OCI-LY7 (cell line): ENCODE data around the gene ATP1A3. TPM values are rescaled to one million over a fixed set of nuclear protein-coding genes. Genes with fewer than 3 reads are reported as not detected.

Experiments
- BruUV-seq: library from RNA; stranded (reverse); fragments of 400-500 nt; replicated peaks from 2 replicates; lab custom pipeline; 2021; lab: Mats Ljungman, UMichigan
- CTCF ChIA-PET: fragments of 300-600 bp; sonication (Branson Sonifier 250); formaldehyde crosslinking; loops from one replicate; lab custom pipeline; 2022; ENCODE audit warnings: antibody characterized with exemption; ENCODE audit not compliant: unreplicated experiment; lab: Charles Lee
- POLR2A ChIA-PET: fragments of 300-600 bp; sonication (Branson Sonifier 250); formaldehyde crosslinking; loops from one replicate; lab custom pipeline; 2022; ENCODE audit warnings: antibody characterized with exemption; lab: Charles Lee
- DNase-seq: peaks from one replicate; pipeline ENCODE4 v3.0.0-alpha.2; 2015; ENCODE audit warnings: low spot score
- H2AFZ ChIP-seq: fragments of 200-600 bp; sonication (generic), shearing (Covaris generic); 2 replicates; pipeline ENCODE4 v1.6.1; 2014; ENCODE audit warnings: mild to moderate bottlenecking, antibody characterized with exemption, low read length, moderate library complexity
- H3K27ac ChIP-seq: fragments of 200-600 bp; sonication (generic); 2 replicates; pipeline ENCODE4 v1.5.1; 2014; ENCODE audit warnings: mixed run types, low read depth, mild to moderate bottlenecking, moderate library complexity, low read length, inconsistent platforms; ENCODE audit not compliant: poor library complexity, severe bottlenecking
- H3K36me3 ChIP-seq: fragments of 200-600 bp; sonication (generic); 2 replicates; pipeline ENCODE4 v1.6.1; 2014; ENCODE audit warnings: mild to moderate bottlenecking, antibody characterized with exemption, low read length, moderate library complexity, mixed read lengths; ENCODE audit not compliant: insufficient read depth
- H3K4me1 ChIP-seq: fragments of 200-600 bp; sonication (generic); 2 replicates; pipeline ENCODE4 v1.5.1; 2014; ENCODE audit warnings: mild to moderate bottlenecking, low read length; ENCODE audit not compliant: insufficient read depth, poor library complexity, severe bottlenecking
- H3K4me2 ChIP-seq: fragments of 200-600 bp; sonication (generic); 2 replicates; pipeline ENCODE4 v1.6.1; 2014; ENCODE audit warnings: mild to moderate bottlenecking, low read length
- H3K4me3 ChIP-seq: fragments of 200-600 bp; sonication (generic); 2 replicates; pipeline ENCODE4 v1.5.1; 2014; ENCODE audit warnings: mild to moderate bottlenecking, low read depth, low read length; ENCODE audit not compliant: poor library complexity, severe bottlenecking
- H3K79me2 ChIP-seq: fragments of 200-600 bp; sonication (generic); 2 replicates; pipeline ENCODE4 v1.6.1; 2016; ENCODE audit warnings: low read depth, mild to moderate bottlenecking, low read length, moderate library complexity, mixed read lengths; ENCODE audit not compliant: insufficient read depth
- H3K9me2 ChIP-seq: fragments of 200-600 bp; sonication (generic); 2 replicates; pipeline ENCODE4 v1.6.1; 2016; ENCODE audit warnings: mild to moderate bottlenecking, low read length, mixed read lengths; ENCODE audit not compliant: insufficient read depth
- H3K9me3 ChIP-seq: fragments of 200-600 bp; sonication (generic); 2 replicates; pipeline ENCODE4 v1.6.1; 2014; ENCODE audit warnings: mild to moderate bottlenecking, mixed run types, low read length, mixed read lengths
- H4K20me1 ChIP-seq: fragments of 200-600 bp; sonication (generic); 2 replicates; pipeline ENCODE4 v1.6.1; 2014; ENCODE audit warnings: mild to moderate bottlenecking, antibody characterized with exemption, low read length, moderate library complexity, mixed read lengths; ENCODE audit not compliant: insufficient read depth
- EZH2phosphoT487 ChIP-seq: fragments of 200-600 bp; sonication (generic); IDR thresholded peaks from 2 replicates; pipeline ENCODE4 v1.6.1; 2018; ENCODE audit warnings: low read depth, borderline replicate concordance, mild to moderate bottlenecking, mixed run types, antibody characterized with exemption, low read length, moderate library complexity, mixed read lengths
- intact Hi-C: fragments of 100-400 bp; cut with micrococcal nuclease; formaldehyde crosslinking; loops from one replicate; pipeline ENCODE4 v1.10.0; 2022; ENCODE audit not compliant: unreplicated experiment
- total RNA-seq, 2 experiments: library from RNA; depleted of rRNA in 1 of 2; stranded (reverse); fragments of >200 nt in 1 of 2; shearing (Covaris generic) in 1 of 2; gene quantifications; 2 replicates each; pipeline ENCODE4 v1.2.3, GENCODE V29; 2014 to 2022
- TF ChIP-seq, protein P1 (sequence below): fragments of 200-600 bp; sonication (generic); conservative IDR thresholded peaks from 2 replicates; pipeline ENCODE4 v1.5.1; 2014; ENCODE audit warnings: mild to moderate bottlenecking, antibody characterized with exemption, low read length, moderate library complexity, mixed read lengths

The ATP1A3 gene
- total RNA-seq, 2 experiments from 2014 or later: 9.3 to 33.0 TPM

DNA sequence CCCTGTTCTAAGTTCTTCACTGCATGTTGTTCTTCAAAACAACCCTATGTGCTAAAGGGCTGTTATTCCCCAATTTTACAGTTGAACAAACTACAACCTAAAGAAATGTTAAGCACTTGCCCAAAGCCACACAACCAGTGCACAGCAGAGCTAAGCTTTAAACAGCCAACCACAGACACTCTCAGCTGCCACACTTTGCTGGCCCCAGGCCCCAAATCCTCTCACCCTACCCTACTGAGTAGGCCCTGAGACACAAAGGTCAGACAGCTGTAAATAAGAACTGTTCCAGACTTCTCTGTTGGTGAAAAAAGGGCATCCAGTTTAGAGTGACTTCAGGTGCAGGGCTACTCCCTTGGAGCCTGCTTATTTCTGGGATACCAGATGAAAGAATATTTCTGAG, 46.0 kb upstream of the ATP1A3 start:
- Histone ChIP-seq H3K4me1 (no peaks in the 10 kb centered on the region), H3K4me2 (no peak overlapping the region), H3K9me3 (no peaks in the 10 kb centered on the region), H3K4me3 (no peak overlapping the region), H3K27ac (no peak overlapping the region), H3K79me2 (no peaks in the 10 kb centered on the region), H4K20me1 (no peaks in the 10 kb centered on the region), H3K36me3 (no peaks in the 10 kb centered on the region), H3K9me2 (no peaks in the 10 kb centered on the region), H2AFZ (no peak overlapping the region)
- POLR2A ChIA-PET: no interaction called here
- TF ChIP-seq, protein P1, sequence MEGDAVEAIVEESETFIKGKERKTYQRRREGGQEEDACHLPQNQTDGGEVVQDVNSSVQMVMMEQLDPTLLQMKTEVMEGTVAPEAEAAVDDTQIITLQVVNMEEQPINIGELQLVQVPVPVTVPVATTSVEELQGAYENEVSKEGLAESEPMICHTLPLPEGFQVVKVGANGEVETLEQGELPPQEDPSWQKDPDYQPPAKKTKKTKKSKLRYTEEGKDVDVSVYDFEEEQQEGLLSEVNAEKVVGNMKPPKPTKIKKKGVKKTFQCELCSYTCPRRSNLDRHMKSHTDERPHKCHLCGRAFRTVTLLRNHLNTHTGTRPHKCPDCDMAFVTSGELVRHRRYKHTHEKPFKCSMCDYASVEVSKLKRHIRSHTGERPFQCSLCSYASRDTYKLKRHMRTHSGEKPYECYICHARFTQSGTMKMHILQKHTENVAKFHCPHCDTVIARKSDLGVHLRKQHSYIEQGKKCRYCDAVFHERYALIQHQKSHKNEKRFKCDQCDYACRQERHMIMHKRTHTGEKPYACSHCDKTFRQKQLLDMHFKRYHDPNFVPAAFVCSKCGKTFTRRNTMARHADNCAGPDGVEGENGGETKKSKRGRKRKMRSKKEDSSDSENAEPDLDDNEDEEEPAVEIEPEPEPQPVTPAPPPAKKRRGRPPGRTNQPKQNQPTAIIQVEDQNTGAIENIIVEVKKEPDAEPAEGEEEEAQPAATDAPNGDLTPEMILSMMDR: no peak
- TF ChIP-seq EZH2phosphoT487: no peak
- BruUV-seq: no TSS peak
- DNase-seq: no peak
- CTCF ChIA-PET: no interaction called here
- intact Hi-C loops: no loop called here

GRCh38 chr19:42038666-42039065, 44.6 kb upstream of the ATP1A3 start:
- BruUV-seq: no TSS peak
- H3K4me1 ChIP-seq: peaks cover 4% of the 10 kb centered on the region
- H3K9me3 ChIP-seq: no peaks in the 10 kb centered on the region
- H4K20me1 ChIP-seq: no peaks in the 10 kb centered on the region
- no peak overlapping the region for H3K27ac ChIP-seq
- H2AFZ ChIP-seq: no peak overlapping the region
- H3K79me2 ChIP-seq: no peaks in the 10 kb centered on the region
- no peak overlapping the region for H3K4me3 ChIP-seq
- H3K4me2 ChIP-seq: no peak overlapping the region
- CTCF ChIA-PET: no interaction called here
- H3K36me3 ChIP-seq: no peaks in the 10 kb centered on the region
- no peak for DNase-seq
- no peak for TF ChIP-seq EZH2phosphoT487
- TF ChIP-seq, protein P1: no peak
- POLR2A ChIA-PET: no interaction called here
- no peaks in the 10 kb centered on the region for H3K9me2 ChIP-seq
- intact Hi-C loops: no loop called here

DNA sequence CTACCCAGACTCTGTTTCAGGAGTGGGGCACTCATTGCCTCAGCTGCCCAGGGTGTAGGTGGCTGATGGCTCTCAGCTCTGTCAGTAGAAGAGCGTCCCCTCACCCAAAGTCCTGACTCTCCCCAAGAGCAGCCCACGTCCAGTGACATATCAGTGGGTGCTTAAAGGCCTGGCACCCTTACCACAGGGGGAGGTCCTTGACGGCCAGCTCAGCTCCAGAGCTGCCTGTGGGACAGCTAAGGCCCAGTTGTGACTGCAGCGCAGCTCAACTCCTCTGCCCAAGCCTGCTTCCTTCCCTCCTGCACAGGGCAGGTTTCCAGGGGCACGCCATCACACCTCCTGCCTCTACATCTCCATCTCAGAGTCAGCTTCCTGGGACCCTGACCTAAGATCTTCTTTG, 43.6 kb upstream of the ATP1A3 start:
- POLR2A ChIA-PET: no interaction called here
- H3K4me3 ChIP-seq: no peak overlapping the region
- no peak overlapping the region for H2AFZ ChIP-seq
- intact Hi-C loops: no loop called here
- H3K4me2 ChIP-seq: no peak overlapping the region
- no peak for DNase-seq
- peaks cover 4% of the 10 kb centered on the region for H3K4me1 ChIP-seq
- H4K20me1 ChIP-seq: no peaks in the 10 kb centered on the region
- no peak overlapping the region for H3K27ac ChIP-seq
- H3K36me3 ChIP-seq: no peaks in the 10 kb centered on the region
- no peak for TF ChIP-seq EZH2phosphoT487
- BruUV-seq: no TSS peak
- CTCF ChIA-PET: no interaction called here
- H3K9me2 ChIP-seq: no peaks in the 10 kb centered on the region
- H3K79me2 ChIP-seq: no peaks in the 10 kb centered on the region
- H3K9me3 ChIP-seq: no peaks in the 10 kb centered on the region
